ENCODE results near the gene CLDN9.

CLDN9 gene

GRCh38 chr16:3012828-3013420 is at the start of gene CLDN9:
Gene CLDN9, plus strand, starts transcription at chr16:3012923. Its CDS starts 440 bp downstream, at chr16:3013363.
- no peak for DNase-seq

- no peak for DNase-seq
Measured at GRCh38 chr16:2963074-2963722, 49.5 kb upstream of the CLDN9 start.

GRCh38 chr16:2963723-2964474 is 48.8 kb upstream of the CLDN9 start, which contains the start of gene KREMEN2:
Gene KREMEN2, plus strand, starts transcription at chr16:2964275. Its CDS starts 246 bp downstream, at chr16:2964521.
- DNase-seq: no peak

GRCh38 chr16:2964475-2965336 is 48.0 kb upstream of the CLDN9 start:
- no peak for DNase-seq

GRCh38 chr16:2966043-2966807 is 46.5 kb upstream of the CLDN9 start:
- no peak for DNase-seq

GRCh38 chr16:2966808-2967191 is 45.9 kb upstream of the CLDN9 start:
- no peak for DNase-seq

- no peak for DNase-seq
Measured at GRCh38 chr16:2967211-2967631, 45.5 kb upstream of the CLDN9 start.

- no peak for DNase-seq
Measured at GRCh38 chr16:2967721-2968161, 45.0 kb upstream of the CLDN9 start.

- DNase-seq: no peak
Measured at GRCh38 chr16:2968368-2968737, 44.4 kb upstream of the CLDN9 start.

- DNase-seq: peak in 13 of 14 donors; percentile 17 to 89 (median 72)
Measured at GRCh38 chr16:2968738-2969544, 43.8 kb upstream of the CLDN9 start, which contains the start of gene PAQR4. Gene PAQR4, plus strand, starts transcription at chr16:2969348. Its CDS starts 327 bp downstream, at chr16:2969675.

GRCh38 chr16:2969545-2970521 is 42.9 kb upstream of the CLDN9 start:
- DNase-seq: peak in 12 of 14 donors; percentile 26 to 81 (median 50)

GRCh38 chr16:2970563-2970962 is 42.2 kb upstream of the CLDN9 start:
- DNase-seq: peak in 1 of 14 donors; percentile 20

GRCh38 chr16:2971134-2971984 is 41.4 kb upstream of the CLDN9 start:
- DNase-seq: no peak

- peak in 3 of 14 donors; percentile 15 to 24 (median 16) for DNase-seq
Measured at GRCh38 chr16:2971985-2972784, 40.5 kb upstream of the CLDN9 start.

GRCh38 chr16:2973093-2973492 is 39.6 kb upstream of the CLDN9 start:
- peak in 10 of 14 donors; percentile 15 to 69 (median 40) for DNase-seq

- DNase-seq: peak in 6 of 14 donors; percentile 20 to 54 (median 35)
Measured at GRCh38 chr16:2973605-2974318, 39.0 kb upstream of the CLDN9 start.

Data from C1 segment of cervical spinal cord (tissue), 14 donors.